K562 (cell line): ENCODE measurements around the gene AMPD3. TPM values are rescaled to one million over a fixed set of nuclear protein-coding genes. Genes with fewer than 3 reads are reported as not detected.

ENCODE experiments used
- ATAC-seq: fragments of 200-7000 bp; cut with Tn5 transposase; 3 replicates; pipeline ENCODE4 v1.9.1; 2020; ENCODE audit warnings: moderate library complexity
- BruUV-seq: library from RNA; stranded (reverse); fragments of 400-500 nt; replicated peaks from 2 replicates; lab custom pipeline; 2021; lab: Mats Ljungman, UMichigan
- CTCF ChIA-PET: fragments of 300-600 bp; formaldehyde crosslinking; extraction: SDS; loops from one replicate; lab custom pipeline; 2021; ENCODE audit warnings: low intra/inter-chr PET ratio; lab: Yijun Ruan, JAX
- POLR2A ChIA-PET: fragments of 300-600, 350-650 bp; sonication (Branson Sonifier 250); formaldehyde crosslinking; extraction: SDS; loops from one replicate; lab custom pipeline; 2021; ENCODE audit warnings: antibody characterized with exemption, inconsistent platforms; lab: Yijun Ruan, JAX
- DNase-seq, 4 experiments: peaks; one replicate each; pipeline versions ENCODE4 v3.0.0 to v3.0.0-alpha.2; 2011 to 2018; ENCODE audit warnings: low spot score in 3 of 4, mixed read lengths in 3 of 4; ENCODE audit errors: extremely low read depth in 1 of 4
- FAIRE-seq: peaks from 2 replicates; lab custom pipeline; 2011; peaks lifted over from hg19 to GRCh38; lab: Jason Lieb, UNC
- H2AFZ ChIP-seq: 2 replicates; pipeline ENCODE4 v1.6.0; 2011; ENCODE audit warnings: low read depth, low read length, control low read depth, inconsistent platforms
- H3K27ac ChIP-seq: fragments of 200-600 bp; 3 replicates; pipeline ENCODE4 v1.8.0; 2011; ENCODE audit warnings: low read depth, mild to moderate bottlenecking, control low read depth, inconsistent platforms, low read length, moderate library complexity, mixed read lengths; ENCODE audit errors: extremely low read depth
- H3K27me3 ChIP-seq, 2 experiments: fragments of 300-600 bp in 1 of 2; 2 replicates in 1 of 2; 3 replicates in 1 of 2; pipeline versions ENCODE4 v1.6.0 to v1.8.0; 2011; ENCODE audit warnings: inconsistent platforms in 2 of 2, low read length in 2 of 2, mild to moderate bottlenecking in 1 of 2, mixed read lengths in 1 of 2, moderate library complexity in 1 of 2; ENCODE audit not compliant: control insufficient read depth in 2 of 2, insufficient read depth in 2 of 2
- H3K36me3 ChIP-seq: fragments of 300-600 bp; 3 replicates; pipeline ENCODE4 v1.8.0; 2011; ENCODE audit warnings: mild to moderate bottlenecking, low read length, inconsistent platforms; ENCODE audit not compliant: control insufficient read depth, insufficient read depth
- H3K4me1 ChIP-seq, 2 experiments: fragments of 200-600 bp in 1 of 2; replicated peaks in 1 of 2; 2 replicates in 1 of 2; 3 replicates in 1 of 2; pipeline versions ENCODE4 v1.5.1 to v1.8.0; 2011; ENCODE audit warnings: inconsistent platforms in 2 of 2, low read length in 2 of 2, mild to moderate bottlenecking in 1 of 2, mixed read lengths in 1 of 2, moderate library complexity in 1 of 2; ENCODE audit not compliant: control insufficient read depth in 2 of 2, insufficient read depth in 2 of 2
- H3K4me2 ChIP-seq: 2 replicates; pipeline ENCODE4 v1.6.1; 2011; ENCODE audit warnings: low read length, control low read depth, inconsistent platforms, mixed read lengths; ENCODE audit not compliant: insufficient read depth
- H3K4me3 ChIP-seq: fragments of 200-600 bp; sonication (generic), shearing (Covaris generic); 2 replicates; pipeline ENCODE4 v1.5.1; 2016; ENCODE audit warnings: control low read depth, inconsistent platforms
- H3K79me2 ChIP-seq: fragments of 200-600 bp; 3 replicates; pipeline ENCODE4 v1.8.0; 2011; ENCODE audit warnings: low read length, inconsistent platforms; ENCODE audit not compliant: control insufficient read depth, insufficient read depth
- H3K9ac ChIP-seq, 2 experiments: 2 replicates each; pipeline versions ENCODE4 v1.6.0 to v1.6.1; 2011; ENCODE audit warnings: low read depth in 2 of 2, low read length in 2 of 2, control low read depth in 1 of 2, inconsistent platforms in 1 of 2, mild to moderate bottlenecking in 1 of 2, mixed read lengths in 1 of 2; ENCODE audit not compliant: insufficient read depth in 1 of 2
- H3K9me1 ChIP-seq: one replicate; pipeline ENCODE4 v1.6.0; 2011; ENCODE audit warnings: inconsistent platforms, mild to moderate bottlenecking, low read length, moderate library complexity; ENCODE audit not compliant: control insufficient read depth, insufficient read depth
- H3K9me3 ChIP-seq: replicated peaks from 2 replicates; pipeline ENCODE4 v1.5.1; 2011; ENCODE audit warnings: low read depth, low read length, inconsistent platforms; ENCODE audit not compliant: control insufficient read depth, insufficient read depth
- H4K20me1 ChIP-seq: replicated peaks from 2 replicates; pipeline ENCODE4 v1.6.1; 2011; ENCODE audit warnings: low read length, inconsistent platforms, mixed read lengths; ENCODE audit not compliant: control insufficient read depth, insufficient read depth
- CSDE1 ChIP-seq, 2 experiments: fragments of 450-650 bp; IDR thresholded peaks; 2 replicates each; pipeline ENCODE4 v1.6.1; 2016; ENCODE audit warnings: mild to moderate bottlenecking in 1 of 2
- RBM17 ChIP-seq: fragments of 200-400 bp; formaldehyde crosslinking; IDR thresholded peaks from 2 replicates; pipeline ENCODE4 v1.6.1; 2017; ENCODE audit warnings: low read depth, mild to moderate bottlenecking, low read length, borderline replicate concordance
- XRCC3 ChIP-seq: fragments of 450-650 bp; IDR thresholded peaks from 2 replicates; pipeline ENCODE4 v1.6.1; 2017; ENCODE audit warnings: mild to moderate bottlenecking, moderate library complexity
- WGBS: fragments of 100-300 bp; shearing (Covaris generic); methylation state at CpG from one replicate; pipeline ENCODE4 v1.1.6; 2016; ENCODE audit warnings: low coverage, mixed read lengths; ENCODE audit not compliant: insufficient coverage; ENCODE audit errors: missing lambda C conversion rate; 5-methylcytosine and 5-hydroxymethylcytosine counted together
- in situ Hi-C: fragments of 300-500 bp; cut with MboI; formaldehyde crosslinking; loops from 4 replicates; pipeline ENCODE4 v1.15.0; 2018; ENCODE audit warnings: inconsistent platforms, mixed read lengths
- intact Hi-C: fragments of 100-400 bp; cut with micrococcal nuclease; formaldehyde crosslinking; loops from 2 replicates; pipeline ENCODE4 v1.14.2; 2022
- polyA plus RNA-seq, 8 experiments: library from polyadenylated mRNA; depleted of rRNA in 4 of 8; stranded (reverse) in 5 of 8; unstranded in 3 of 8; fragments of >200 nt; fragmentation: Nextera tagmentation in 2 of 8; fragmentation: Illumina TruSeq in 1 of 8; extraction: Ambion mirVana in 2 of 8; extraction: Trizol in 1 of 8; gene quantifications; 2 replicates each; pipeline versions ENCODE4 v1.2.1 to v1.2.3, GENCODE V29; 2011 to 2014; ENCODE audit warnings: inconsistent platforms in 1 of 8, missing spikeins in 1 of 8
- total RNA-seq, 7 experiments: library from RNA; depleted of rRNA in 6 of 7; stranded (reverse); fragments of >200 nt in 6 of 7; fragmentation: Illumina TruSeq in 2 of 7; extraction: Trizol in 2 of 7; gene quantifications; 2 replicates each; pipeline versions ENCODE4 v1.2.1 to v1.2.3, GENCODE V29; 2011 to 2021; ENCODE audit warnings: low replicate concordance in 1 of 7

Gene AMPD3
- total and polyA plus RNA-seq, 9 of the 15 experiments (the other 6 are each of a cell fraction or from before 2014, with no cell fraction given) = 4.4 to 23.6 (median 11.2) TPM

DNA sequence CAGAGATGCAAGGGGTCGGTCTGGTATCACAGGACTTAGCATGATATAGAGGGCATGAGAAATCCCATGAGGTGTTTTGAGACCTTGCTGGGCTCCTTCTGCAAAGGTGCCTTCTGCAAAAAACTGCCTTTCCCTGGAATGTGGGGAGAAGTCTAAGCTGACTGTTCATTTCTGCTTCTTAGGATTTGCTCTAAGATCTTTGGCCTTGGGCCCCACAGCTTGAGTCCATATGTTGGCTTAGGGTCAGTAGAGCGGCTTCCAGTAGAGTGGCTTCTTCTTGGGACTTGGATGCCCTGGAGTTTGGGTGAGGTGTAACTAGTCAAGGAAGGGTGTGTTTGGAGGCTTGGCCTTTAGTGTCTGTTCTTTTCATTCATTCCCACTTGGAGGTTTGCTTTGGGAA lies 37.0 kb downstream of the AMPD3 start:
- no peak for FAIRE-seq
- no TSS peak for BruUV-seq
- Histone ChIP-seq H3K36me3 (peaks cover 87% of the 10 kb centered on the region), H3K4me1 (peaks cover 10 to 16% of the 10 kb centered on the region in 2 experiments; a peak in 4 of 5 replicates), H3K4me2 (no peak overlapping the region), H3K9ac (no peak overlapping the region), H3K9me1 (peaks cover 3% of the 10 kb centered on the region), H3K27me3 (no peaks in the 10 kb centered on the region), H3K27ac (no peak overlapping the region), H3K4me3 (no peak overlapping the region), H4K20me1 (no peaks in the 10 kb centered on the region; the same call in 1 of the 2 replicates), H3K79me2 (no peaks in the 10 kb centered on the region), H2AFZ (no peak overlapping the region), H3K9me3 (no peaks in the 10 kb centered on the region)
- WGBS = 96% methylated on average over 2 of the region's 2 CpGs
- no peak for TF ChIP-seq RBM17
- no peak for TF ChIP-seq CSDE1 (IDR thresholded peaks at IDR 0.05)
- in situ Hi-C loops (no loop called here), intact Hi-C loops (loop anchor here (5.0 kb wide), 1 partner anchor 35 kb away; the partner anchor contains the start of gene AMPD3)
- no peak for ATAC-seq
- ChIA-PET CTCF (no interaction called here), POLR2A (interaction anchor here (0.6 kb wide), 1 partner anchor 9 kb away, joined by 3 read pairs; no protein-coding TSS in a partner anchor)
- no peak for DNase-seq

- Histone ChIP-seq H3K4me2 (no peak overlapping the region), H4K20me1 (no peaks in the 10 kb centered on the region; the same call in 1 of the 2 replicates), H3K27ac (no peak overlapping the region), H3K27me3 (no peaks in the 10 kb centered on the region), H3K9ac (no peak overlapping the region; a peak in 1 of 4 replicates), H3K4me1 (peaks cover 10 to 16% of the 10 kb centered on the region in 2 experiments; a peak in 4 of 5 replicates), H2AFZ (no peak overlapping the region), H3K79me2 (no peaks in the 10 kb centered on the region), H3K9me3 (no peaks in the 10 kb centered on the region), H3K4me3 (no peak overlapping the region), H3K9me1 (peaks cover 3% of the 10 kb centered on the region), H3K36me3 (peaks cover 89% of the 10 kb centered on the region)
- no TSS peak for BruUV-seq
- FAIRE-seq = no peak
- in situ Hi-C loops (no loop called here), intact Hi-C loops (loop anchor here (5.0 kb wide), 1 partner anchor 36 kb away; the partner anchor contains the start of gene AMPD3)
- POLR2A ChIA-PET = interaction anchor here (0.7 kb wide), 1 partner anchor 65 kb away, joined by 3 read pairs; no protein-coding TSS in a partner anchor
- DNase-seq = no peak
- 98% methylated on average over 17 of the region's 18 CpGs for WGBS
- ATAC-seq = no peak
- no peak for TF ChIP-seq XRCC3
- TF ChIP-seq, all 486 proteins: peak for 0
- CTCF ChIA-PET = no interaction called here
These were observed 38.1 kb downstream of the AMPD3 start for GRCh38 chr11:10493041-10493663.
